Left cardiac atrium (tissue), 4 donors: ENCODE data around the gene KNL1. TPM values are rescaled to one million over a fixed set of nuclear protein-coding genes. Genes with fewer than 3 reads are reported as not detected.
A peak's percentile ranks its signal among the peaks of the same experiment; 100 is the strongest.

Experiments
- ATAC-seq, 2 donors: fragments of 200-7000 bp; cut with Tn5 transposase; one replicate each; pipeline ENCODE4 v1.9.1; 2020; ENCODE audit warnings: mild to moderate bottlenecking in 2 of 2, moderate library complexity in 2 of 2
- DNase-seq: peaks from one replicate; pipeline ENCODE4 v3.0.0-alpha.2; 2020
- intact Hi-C, 2 donors: fragments of 100-400 bp; cut with DNase I; formaldehyde crosslinking; loops; one replicate each; pipeline versions ENCODE4 v1.14.1 to v1.15.1; 2022 to 2023
- long read RNA-seq: library from polyadenylated mRNA; unstranded; transcript quantifications from one replicate; pipeline ENCODE4 v2.0.0, GENCODE V29; 2021
- total RNA-seq, 2 donors: library from RNA; stranded (reverse); fragmentation: NEBNext Ultra II Directional; extraction: Animal tissue kit (Norgen Biotek cat#: 25700); gene quantifications; one replicate each; pipeline ENCODE4 v1.2.1, GENCODE V29; 2021
- donor health status: DM: no; HTN: yes; CAD: no.
- donor health status: DM: no; HTN: yes; CAD: no; lungs with severe emphysema.
- donor health status: DM: yes; HTN: yes; CAD: no.
- donor health status: Dilated cardiomyopathy.

The KNL1 gene, protein sequence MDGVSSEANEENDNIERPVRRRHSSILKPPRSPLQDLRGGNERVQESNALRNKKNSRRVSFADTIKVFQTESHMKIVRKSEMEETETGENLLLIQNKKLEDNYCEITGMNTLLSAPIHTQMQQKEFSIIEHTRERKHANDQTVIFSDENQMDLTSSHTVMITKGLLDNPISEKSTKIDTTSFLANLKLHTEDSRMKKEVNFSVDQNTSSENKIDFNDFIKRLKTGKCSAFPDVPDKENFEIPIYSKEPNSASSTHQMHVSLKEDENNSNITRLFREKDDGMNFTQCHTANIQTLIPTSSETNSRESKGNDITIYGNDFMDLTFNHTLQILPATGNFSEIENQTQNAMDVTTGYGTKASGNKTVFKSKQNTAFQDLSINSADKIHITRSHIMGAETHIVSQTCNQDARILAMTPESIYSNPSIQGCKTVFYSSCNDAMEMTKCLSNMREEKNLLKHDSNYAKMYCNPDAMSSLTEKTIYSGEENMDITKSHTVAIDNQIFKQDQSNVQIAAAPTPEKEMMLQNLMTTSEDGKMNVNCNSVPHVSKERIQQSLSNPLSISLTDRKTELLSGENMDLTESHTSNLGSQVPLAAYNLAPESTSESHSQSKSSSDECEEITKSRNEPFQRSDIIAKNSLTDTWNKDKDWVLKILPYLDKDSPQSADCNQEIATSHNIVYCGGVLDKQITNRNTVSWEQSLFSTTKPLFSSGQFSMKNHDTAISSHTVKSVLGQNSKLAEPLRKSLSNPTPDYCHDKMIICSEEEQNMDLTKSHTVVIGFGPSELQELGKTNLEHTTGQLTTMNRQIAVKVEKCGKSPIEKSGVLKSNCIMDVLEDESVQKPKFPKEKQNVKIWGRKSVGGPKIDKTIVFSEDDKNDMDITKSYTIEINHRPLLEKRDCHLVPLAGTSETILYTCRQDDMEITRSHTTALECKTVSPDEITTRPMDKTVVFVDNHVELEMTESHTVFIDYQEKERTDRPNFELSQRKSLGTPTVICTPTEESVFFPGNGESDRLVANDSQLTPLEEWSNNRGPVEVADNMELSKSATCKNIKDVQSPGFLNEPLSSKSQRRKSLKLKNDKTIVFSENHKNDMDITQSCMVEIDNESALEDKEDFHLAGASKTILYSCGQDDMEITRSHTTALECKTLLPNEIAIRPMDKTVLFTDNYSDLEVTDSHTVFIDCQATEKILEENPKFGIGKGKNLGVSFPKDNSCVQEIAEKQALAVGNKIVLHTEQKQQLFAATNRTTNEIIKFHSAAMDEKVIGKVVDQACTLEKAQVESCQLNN (N-terminal part only)
- 1 to 10 TPM in 1 of 2 donors, under 1 TPM in 1; 0.55 to 1.1 TPM for total RNA-seq
- long read RNA-seq, result 0 reads

GRCh38 chr15:40593588-40594428 lies at the start of gene KNL1:
Gene KNL1, plus strand, starts transcription at chr15:40594249. Its CDS starts 8,683 bp downstream, at chr15:40602932.
- intact Hi-C loops, result no loop called here
- DNase-seq (peak; percentile 88), ATAC-seq (peak; percentile 93 to 94)

- intact Hi-C loops, result no loop called here
- ATAC-seq, result no peak
- DNase-seq, result no peak
These were observed 48.6 kb upstream of the KNL1 start for GRCh38 chr15:40545457-40545856.

DNA sequence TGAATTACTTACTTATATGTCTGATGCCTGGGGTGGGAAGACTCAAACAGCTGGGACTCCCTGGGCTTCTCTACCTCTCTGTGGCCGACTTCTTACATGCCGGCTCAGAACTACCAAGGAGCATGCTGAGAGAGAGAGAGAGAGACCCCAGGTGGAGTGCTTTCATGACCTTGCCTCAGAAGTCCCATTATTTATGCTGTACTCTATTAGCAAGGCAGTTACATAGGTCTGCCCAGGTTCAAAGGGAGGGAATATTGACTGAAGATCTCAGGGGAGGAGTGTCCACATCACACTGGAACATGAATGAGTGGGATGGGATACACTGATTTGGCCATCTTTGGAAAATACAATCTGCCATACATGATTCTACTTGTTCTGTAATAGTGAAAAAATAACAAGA lies 45.4 kb upstream of the KNL1 start:
- intact Hi-C loops, result no loop called here
- DNase-seq, result no peak
- no peak for ATAC-seq

- DNase-seq (peak; percentile 79), ATAC-seq (peak; percentile 93 to 96)
- intact Hi-C loops, result no loop called here
These were observed 44.2 kb upstream of the KNL1 start for GRCh38 chr15:40549894-40550293.

DNA sequence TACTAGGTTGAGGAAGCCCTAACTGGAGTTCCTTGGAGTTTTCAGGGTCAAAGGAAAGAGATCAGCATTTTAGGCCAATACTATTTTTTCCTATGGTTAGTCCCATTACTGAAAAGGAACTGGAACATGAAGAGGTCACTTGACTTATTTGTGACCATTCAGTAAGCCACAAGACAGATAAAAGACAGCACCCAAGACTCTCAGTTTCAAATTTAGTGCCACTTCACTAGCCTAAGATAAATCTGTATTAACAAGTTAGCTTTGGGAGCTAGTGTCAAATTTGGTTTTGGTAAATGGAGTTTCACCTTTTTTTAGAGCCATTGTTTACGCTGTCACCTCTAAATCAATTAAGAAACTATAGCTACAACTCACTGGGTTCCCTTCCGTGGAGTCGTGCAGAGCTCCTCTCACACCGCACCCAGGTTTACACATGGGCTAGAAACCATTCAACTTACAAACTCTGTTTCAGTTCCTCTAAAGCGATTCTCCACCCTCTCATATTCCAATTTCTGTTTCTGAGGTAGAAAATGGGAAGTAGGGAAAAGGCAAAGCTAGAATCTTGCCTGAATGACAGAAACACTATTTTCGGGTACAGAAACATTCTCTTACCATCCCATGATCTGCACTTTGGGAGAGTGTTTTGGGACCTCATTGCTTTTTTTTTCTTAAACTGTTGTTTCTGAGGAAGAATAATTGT lies 43.6 kb upstream of the KNL1 start:
- peak in 1 of 2 donors; percentile 35 for ATAC-seq
- no peak for DNase-seq
- intact Hi-C loops, result no loop called here

DNA sequence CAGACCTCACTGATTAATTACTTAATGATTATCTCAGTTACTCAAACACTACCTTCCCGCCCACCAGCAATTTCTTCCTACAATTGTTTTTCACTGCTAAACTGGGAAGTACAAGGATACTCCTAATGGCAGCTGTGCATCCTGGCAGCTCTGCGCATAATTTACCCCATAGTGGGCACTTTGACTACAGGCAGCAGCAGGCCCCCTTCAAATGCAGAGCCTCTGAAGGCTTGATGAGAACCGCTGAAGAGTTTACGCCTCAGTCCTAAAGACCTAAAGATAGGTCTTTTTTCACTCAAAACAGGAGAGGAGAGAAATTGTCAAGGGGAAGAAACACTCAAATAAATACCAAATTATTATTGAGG lies 39.9 kb upstream of the KNL1 start:
- DNase-seq, result no peak
- no peak for ATAC-seq
- intact Hi-C loops, result no loop called here

DNA sequence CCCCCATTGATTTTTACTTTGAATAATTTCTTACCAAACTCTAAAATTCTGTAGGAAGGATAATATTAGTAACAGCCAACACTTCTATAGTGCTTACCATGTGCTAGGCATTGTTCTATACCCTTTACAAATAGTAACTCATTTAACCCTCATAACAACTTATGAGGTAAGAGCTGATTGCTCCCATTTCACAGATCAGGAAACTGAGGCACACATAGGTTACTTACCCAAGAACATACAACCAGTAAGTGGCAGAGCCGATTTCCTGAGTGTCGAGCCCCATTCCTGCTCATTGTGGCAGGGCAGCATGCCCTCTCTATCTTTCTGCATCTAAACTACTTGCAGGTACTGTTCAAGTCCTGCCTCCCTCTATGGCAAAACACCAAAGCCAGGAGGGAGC lies 38.2 kb upstream of the KNL1 start:
- no peak for ATAC-seq

GRCh38 chr15:40558952-40559742 lies 34.9 kb upstream of the KNL1 start:
- intact Hi-C loops, result no loop called here
- DNase-seq, result no peak
- no peak for ATAC-seq

More for the DNA sequence above, 38.2 kb upstream of the KNL1 start:
- DNase-seq, result no peak
- intact Hi-C loops, result no loop called here

GRCh38 chr15:40562691-40563090 lies 31.4 kb upstream of the KNL1 start:
- intact Hi-C loops, result no loop called here
- DNase-seq (no peak), ATAC-seq (no peak)

DNA sequence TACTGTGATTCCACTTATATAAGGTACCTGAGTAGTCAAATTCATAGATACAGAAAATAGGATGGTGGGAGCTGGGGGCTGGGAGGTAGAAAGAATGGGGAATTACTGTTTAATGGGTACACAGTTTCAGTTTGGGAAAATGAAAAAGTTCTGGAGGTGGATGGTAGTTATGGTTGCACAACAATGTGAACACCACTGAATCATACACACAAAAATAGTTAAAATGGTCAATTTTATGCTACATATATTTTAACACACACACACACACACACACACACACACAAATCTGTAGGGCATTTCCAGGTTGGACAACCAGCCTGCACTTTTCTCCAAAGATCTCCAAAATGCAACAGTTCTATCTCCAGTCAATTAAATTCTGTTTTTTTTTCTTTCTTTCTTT lies 30.6 kb upstream of the KNL1 start:
- intact Hi-C loops, result no loop called here
- ATAC-seq (no peak), DNase-seq (no peak)

GRCh38 chr15:40564591-40565332 lies 29.3 kb upstream of the KNL1 start, which contains the start of gene CCDC32:
Gene CCDC32, minus strand, starts transcription at chr15:40565042. Its CDS starts 2,027 bp downstream, at chr15:40563015.
- intact Hi-C loops, result no loop called here
- DNase-seq (peak; percentile 98), ATAC-seq (peak; percentile 97 to 99)

GRCh38 chr15:40565333-40566238 lies 28.5 kb upstream of the KNL1 start:
- intact Hi-C loops, result no loop called here
- no peak for DNase-seq
- no peak for ATAC-seq

- no peak for ATAC-seq
- intact Hi-C loops, result no loop called here
- no peak for DNase-seq
These were observed 26.9 kb upstream of the KNL1 start for GRCh38 chr15:40567111-40567510.

DNA sequence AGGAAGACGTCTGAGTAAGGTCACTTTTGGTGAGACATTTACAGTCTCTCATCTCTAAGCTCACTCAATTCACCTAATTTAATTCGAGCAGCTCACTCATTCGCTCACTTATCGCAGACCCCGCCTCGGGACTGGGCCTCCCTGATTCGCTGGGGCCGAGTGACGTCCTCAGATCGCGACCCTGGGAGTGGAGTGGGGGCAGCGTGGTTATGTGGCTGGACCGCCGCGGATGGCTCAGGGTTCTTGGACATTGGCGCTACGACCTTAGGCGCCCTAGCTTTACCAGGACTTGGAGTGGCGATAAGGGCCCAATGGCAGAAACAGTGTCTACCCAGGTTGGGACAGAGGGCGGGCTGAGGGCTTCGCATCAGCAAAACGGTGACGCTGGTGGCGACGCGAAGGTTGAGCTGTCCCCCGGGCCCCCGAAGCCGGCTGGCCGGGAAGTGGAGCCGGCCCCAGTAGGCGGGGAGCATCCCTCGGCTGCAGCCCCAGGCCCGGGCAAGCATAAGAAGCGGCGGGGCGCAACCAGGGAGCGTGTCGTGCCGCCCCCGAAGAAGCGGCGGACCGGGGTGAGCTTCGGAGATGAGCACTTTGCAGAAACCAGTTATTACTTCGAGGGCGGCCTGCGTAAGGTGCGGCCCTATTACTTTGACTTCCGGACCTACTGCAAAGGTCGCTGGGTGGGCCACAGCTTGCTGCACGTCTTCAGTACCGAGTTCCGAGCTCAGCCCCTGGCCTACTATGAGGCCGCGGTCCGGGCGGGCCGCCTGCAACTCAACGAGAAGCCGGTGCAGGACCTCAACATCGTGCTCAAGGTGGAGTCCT lies 24.7 kb upstream of the KNL1 start, which contains the start of gene RPUSD2:
TSS of gene RPUSD2 (plus strand) at position 171 of the 825 bp plus-strand sequence. CDS start at position 210, 39 bp downstream.
- intact Hi-C loops, result no loop called here
- DNase-seq (peak; percentile 96), ATAC-seq (peak; percentile 85 to 88)
